Measurements from ENCODE around the gene HP.
"Not testable (repeated sequence)": the region's sequence is repeated elsewhere in the genome, so short reads cannot be mapped to it uniquely, and the experiment has no call there.

HP gene

GRCh38 chr16:72073560-72074230, 19.4 kb downstream of the HP start:
- TF ChIP-seq, protein P1, sequence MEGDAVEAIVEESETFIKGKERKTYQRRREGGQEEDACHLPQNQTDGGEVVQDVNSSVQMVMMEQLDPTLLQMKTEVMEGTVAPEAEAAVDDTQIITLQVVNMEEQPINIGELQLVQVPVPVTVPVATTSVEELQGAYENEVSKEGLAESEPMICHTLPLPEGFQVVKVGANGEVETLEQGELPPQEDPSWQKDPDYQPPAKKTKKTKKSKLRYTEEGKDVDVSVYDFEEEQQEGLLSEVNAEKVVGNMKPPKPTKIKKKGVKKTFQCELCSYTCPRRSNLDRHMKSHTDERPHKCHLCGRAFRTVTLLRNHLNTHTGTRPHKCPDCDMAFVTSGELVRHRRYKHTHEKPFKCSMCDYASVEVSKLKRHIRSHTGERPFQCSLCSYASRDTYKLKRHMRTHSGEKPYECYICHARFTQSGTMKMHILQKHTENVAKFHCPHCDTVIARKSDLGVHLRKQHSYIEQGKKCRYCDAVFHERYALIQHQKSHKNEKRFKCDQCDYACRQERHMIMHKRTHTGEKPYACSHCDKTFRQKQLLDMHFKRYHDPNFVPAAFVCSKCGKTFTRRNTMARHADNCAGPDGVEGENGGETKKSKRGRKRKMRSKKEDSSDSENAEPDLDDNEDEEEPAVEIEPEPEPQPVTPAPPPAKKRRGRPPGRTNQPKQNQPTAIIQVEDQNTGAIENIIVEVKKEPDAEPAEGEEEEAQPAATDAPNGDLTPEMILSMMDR (IDR thresholded peaks at IDR 0.05; ENCODE audit: low read depth, low read length) = no peak
- no peak overlapping the region for H3K4me3 ChIP-seq (ENCODE audit: low read depth, low read length)

DNA sequence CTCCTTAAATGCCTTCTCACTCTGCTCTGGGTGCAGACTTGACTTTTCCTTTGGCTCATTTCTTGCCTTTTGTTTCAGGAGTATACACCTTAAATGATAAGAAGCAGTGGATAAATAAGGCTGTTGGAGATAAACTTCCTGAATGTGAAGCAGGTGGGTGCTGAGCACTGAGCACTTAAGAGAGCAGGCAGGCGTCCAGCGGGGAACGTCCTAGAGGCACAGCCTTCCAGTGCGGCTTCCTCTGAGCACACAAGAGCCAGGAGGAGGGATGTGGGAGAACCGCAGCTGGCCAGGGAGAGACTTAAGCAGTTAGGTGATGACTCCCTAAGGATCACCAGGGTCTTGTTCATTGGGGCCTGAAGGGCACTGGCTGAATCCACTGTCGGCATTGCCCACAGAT, 20.8 kb downstream of the HP start:
- not testable (repeated sequence) for H3K36me3 ChIP-seq; H3K27me3 ChIP-seq; DNase-seq; H3K4me1 ChIP-seq; H3K4me3 ChIP-seq (ENCODE audit: low read depth, low read length); H3K9me3 ChIP-seq

More at GRCh38 chr16:72073560-72074230, 19.4 kb downstream of the HP start:
- H3K36me3 ChIP-seq = no peaks in the 10 kb centered on the region; the same call in 1 of the 2 replicates
- DNase-seq = no peak
- no peaks in the 10 kb centered on the region for H3K4me1 ChIP-seq
- no peaks in the 10 kb centered on the region for H3K9me3 ChIP-seq
- no peaks in the 10 kb centered on the region for H3K27me3 ChIP-seq

DNA sequence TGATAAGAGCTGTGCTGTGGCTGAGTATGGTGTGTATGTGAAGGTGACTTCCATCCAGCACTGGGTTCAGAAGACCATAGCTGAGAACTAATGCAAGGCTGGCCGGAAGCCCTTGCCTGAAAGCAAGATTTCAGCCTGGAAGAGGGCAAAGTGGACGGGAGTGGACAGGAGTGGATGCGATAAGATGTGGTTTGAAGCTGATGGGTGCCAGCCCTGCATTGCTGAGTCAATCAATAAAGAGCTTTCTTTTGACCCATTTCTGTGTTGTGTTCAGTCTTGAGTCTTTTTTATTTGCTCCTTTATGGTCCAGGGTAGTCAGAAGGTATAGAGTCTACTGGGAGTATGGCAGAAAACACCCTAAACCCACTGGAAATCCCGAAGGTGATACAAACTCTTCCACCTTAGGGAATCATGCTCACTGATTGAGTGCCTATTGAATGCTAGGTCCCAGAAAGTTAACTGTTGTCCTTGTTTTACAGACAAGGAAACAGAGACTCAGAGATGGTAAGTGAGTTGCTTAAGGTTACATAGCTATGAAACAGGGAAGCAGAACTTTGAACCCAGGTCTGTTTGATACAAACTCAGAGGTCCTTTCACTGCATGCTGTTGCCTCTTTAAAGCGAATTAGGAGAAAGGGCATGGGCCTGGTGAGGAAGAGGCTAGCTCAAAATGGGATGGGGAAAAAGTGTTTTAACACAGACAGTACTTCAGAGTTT, 22.8 kb downstream of the HP start:
- DNase-seq; H3K36me3 ChIP-seq; H3K4me1 ChIP-seq; H3K4me3 ChIP-seq (ENCODE audit: low read depth, low read length); H3K27me3 ChIP-seq; H3K9me3 ChIP-seq: not testable (repeated sequence)

DNA sequence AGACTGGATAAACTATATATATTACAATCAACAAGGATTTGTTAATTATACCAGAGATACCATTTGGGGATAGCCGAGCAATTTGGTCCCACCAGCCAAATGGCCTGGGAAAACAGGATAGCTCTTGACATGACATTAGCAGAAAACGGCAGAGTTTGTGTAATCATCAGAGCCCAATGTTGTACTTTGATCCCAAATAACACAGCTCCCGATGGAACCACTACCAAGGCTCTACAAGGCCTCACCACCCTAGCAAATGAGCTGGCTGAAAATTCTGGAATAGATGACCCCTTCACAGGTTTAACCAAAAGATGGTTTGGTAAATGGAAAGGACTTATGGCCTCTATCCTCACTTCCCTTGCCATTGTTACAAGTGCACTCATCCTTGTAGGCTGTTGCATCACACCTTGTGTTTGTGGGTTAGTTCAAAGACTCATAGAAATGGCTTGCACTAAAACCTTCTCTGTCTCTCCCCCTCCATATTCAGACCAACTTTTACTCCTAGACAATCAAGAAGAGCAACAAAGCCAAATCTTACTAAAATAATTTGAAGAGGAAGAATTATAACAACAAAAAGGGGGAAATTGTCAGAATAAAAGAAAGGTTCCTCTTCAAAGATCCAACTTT, 29.6 kb downstream of the HP start:
- TF ChIP-seq, protein P1 (IDR thresholded peaks at IDR 0.05; ENCODE audit: low read depth, low read length) = no peak
- no peak overlapping the region for H3K4me3 ChIP-seq (ENCODE audit: low read depth, low read length)
- H3K27me3 ChIP-seq = no peaks in the 10 kb centered on the region
- peaks cover 33% of the 10 kb centered on the region for H3K36me3 ChIP-seq
- no peaks in the 10 kb centered on the region for H3K9me3 ChIP-seq
- no peak for DNase-seq
- H3K4me1 ChIP-seq = no peaks in the 10 kb centered on the region

DNA sequence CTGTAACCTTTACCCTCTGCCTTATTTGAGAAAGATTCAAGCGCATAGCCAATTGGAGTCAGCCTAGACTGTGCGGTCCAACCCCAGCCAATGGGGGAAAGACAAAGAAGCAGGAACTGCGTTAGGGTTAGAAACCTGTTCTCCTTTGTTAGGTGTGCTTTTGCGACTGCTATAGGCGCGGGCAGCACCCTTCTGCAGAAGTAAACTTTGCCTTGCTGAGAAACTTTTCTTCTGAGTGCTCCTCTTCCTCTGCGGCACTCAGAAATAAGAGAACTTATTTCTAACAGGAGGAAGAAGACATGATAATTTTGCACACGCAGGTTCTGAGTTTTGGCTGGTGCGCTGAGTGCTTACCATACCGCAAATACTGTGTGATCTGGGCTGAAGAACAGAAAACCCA, 30.1 kb downstream of the HP start:
- Histone ChIP-seq H3K36me3 (peaks cover 39% of the 10 kb centered on the region), H3K9me3 (no peaks in the 10 kb centered on the region)
- TF ChIP-seq, protein P1 (IDR thresholded peaks at IDR 0.05; ENCODE audit: low read depth, low read length) = no peak

GRCh38 chr16:72085002-72085401, 30.7 kb downstream of the HP start:
- no peaks in the 10 kb centered on the region for H3K27me3 ChIP-seq
- TF ChIP-seq, protein P1 (IDR thresholded peaks at IDR 0.05; ENCODE audit: low read depth, low read length) = no peak
- H3K4me3 ChIP-seq (ENCODE audit: low read depth, low read length) = no peak overlapping the region
- H3K36me3 ChIP-seq = peaks cover 44% of the 10 kb centered on the region
- H3K4me1 ChIP-seq = no peaks in the 10 kb centered on the region
- H3K9me3 ChIP-seq = no peaks in the 10 kb centered on the region
- no peak for DNase-seq

More for the DNA sequence above, 30.1 kb downstream of the HP start:
- no peak for DNase-seq
- no peak overlapping the region for H3K4me3 ChIP-seq (ENCODE audit: low read depth, low read length)
- no peaks in the 10 kb centered on the region for H3K27me3 ChIP-seq
- no peaks in the 10 kb centered on the region for H3K4me1 ChIP-seq

DNA sequence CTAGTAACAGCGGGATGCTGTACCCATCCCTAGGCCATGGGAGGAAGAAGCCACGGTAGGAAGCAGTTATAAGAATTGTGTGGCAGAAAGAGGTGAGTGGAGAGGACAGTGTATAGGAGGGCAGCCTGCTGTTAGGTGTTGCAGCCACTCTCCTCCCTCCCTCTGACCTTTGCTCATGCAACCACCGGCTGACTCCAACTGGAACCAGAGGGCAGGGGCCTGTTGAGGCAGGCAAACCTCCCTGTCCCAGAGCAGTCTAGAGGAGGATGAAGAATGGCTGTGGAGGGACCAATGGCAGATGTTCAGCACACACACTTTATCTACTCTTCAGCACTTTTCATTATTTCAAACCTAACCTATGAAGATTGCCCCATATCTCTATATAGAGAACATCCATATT, 36.9 kb downstream of the HP start:
- TF ChIP-seq, protein P1 (IDR thresholded peaks at IDR 0.05; ENCODE audit: low read depth, low read length) = no peak
- no peak overlapping the region for H3K4me3 ChIP-seq (ENCODE audit: low read depth, low read length)
- no peaks in the 10 kb centered on the region; the same call in 1 of the 2 replicates for H3K4me1 ChIP-seq

More for the DNA sequence above, 36.9 kb downstream of the HP start:
- DNase-seq = no peak
- Histone ChIP-seq H3K36me3 (peaks cover 32% of the 10 kb centered on the region), H3K27me3 (no peaks in the 10 kb centered on the region), H3K9me3 (no peaks in the 10 kb centered on the region)
